ENCODE data around the gene CFAP54.
"Not testable (repeated sequence)": the region's sequence is repeated elsewhere in the genome, so short reads cannot be mapped to it uniquely, and the experiment has no call there.

CFAP54 gene, protein sequence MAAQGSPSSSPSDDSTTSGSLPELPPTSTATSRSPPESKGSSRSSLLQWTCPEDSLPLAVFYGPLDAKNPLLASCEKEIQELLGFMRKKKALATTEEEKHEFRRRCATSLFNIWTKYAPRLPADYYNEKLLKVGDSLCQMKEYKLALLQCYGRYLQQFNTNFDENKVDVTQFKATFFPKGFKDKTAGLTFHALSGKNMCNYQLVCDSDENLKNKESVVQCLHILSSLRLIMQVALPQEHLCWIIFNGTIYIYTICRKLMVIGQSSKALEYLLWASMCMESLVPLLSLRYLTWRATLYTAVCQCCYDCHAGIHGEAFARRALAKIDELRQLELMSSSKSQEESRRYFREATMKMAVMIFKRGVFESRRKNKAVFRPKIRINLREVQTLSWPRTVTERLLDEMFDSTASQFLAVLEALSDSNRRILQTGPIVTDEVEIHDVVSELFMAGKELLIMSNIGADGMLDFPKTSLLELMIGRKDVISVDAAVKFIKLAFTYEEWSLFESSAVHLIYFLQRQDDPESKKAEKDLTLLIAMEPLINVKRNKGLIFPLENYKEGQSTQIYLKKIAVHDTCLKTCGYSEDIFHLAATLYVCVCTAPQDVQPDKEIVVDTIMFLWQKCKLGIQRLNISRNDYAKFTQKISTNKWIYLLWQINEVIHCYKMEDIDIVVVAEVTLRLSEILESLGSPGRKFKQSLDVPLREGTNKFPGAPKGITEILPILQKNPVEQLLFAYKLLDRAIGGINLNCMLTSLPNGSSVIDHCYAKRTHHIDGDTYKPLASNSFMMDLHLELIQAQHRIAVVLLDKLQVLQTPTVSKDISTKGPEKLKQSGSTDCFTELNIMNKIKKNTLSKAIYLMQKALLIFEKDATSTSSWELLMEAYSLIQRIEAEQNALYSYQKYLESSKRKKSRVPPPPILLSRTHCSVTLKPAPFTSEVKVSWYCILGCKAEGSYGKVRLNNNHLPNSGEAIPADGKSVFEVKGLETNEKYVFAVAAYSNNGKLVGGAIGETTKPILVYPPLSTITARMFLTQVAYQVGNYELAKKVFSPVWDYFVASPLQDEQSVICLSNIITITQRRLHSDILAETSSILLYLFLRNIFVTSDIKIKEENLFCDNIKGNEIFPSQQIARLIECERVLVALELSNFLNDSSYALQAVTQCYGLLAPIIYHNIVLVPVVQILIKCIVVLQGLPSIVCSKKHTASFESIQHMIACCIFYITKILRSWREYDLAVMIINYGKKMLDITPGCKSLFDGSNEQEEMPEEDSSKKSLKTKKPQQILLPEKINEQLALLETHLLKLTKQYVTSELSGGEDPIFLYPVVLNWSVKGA (N-terminal part only)

DNA sequence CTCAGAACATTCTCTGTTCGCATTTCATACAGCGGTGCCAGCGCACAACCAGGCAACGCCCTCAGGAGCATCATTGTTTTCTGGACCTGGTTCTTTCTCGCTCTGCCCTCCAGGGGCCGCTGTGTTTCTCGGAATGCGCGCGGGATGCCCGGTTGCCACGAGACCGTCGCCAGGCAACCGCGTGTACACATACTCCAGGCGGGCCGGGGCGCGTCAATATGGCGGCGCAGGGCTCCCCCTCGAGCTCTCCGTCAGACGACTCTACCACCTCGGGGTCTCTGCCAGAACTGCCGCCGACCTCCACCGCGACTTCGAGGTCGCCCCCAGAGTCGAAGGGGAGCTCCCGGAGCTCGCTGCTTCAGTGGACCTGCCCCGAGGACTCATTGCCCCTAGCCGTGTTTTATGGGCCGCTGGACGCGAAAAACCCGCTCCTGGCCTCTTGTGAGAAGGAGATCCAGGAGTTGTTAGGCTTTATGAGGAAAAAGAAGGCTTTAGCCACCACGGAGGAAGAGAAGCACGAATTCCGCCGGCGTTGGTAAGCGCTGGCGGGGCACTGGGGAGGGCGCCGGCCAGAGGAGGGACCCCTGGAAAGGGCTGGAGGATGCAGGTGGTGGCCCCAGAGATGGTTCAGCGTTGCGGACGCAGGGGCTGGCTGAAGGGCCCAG lies at the start of gene CFAP54:
CFAP54 (plus strand) TSS at position 186 of the 665 bp plus-strand sequence; CDS start at position 219, 33 bp downstream.
- DNase-seq = peak; percentile 91

DNA sequence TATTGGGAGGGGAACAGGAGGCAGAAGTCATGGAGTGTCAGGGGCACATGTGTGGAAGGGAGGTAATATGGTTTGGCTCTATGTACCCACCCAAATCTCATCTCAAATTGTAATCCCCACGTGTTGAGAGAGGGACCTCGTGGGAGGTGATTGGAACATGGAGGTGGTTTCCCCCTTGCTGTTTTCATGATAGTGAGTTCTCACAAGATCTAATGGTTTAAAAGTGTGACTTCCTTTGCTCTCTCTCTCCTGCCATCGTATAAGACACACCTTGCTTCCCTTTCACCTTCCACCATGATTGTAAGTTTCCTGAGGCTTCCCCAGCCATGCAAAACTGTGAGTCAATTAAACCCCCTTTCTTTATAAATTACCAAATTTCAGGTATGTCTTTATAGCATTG lies 47.6 kb upstream of the CFAP54 start:
- no peak for DNase-seq

DNA sequence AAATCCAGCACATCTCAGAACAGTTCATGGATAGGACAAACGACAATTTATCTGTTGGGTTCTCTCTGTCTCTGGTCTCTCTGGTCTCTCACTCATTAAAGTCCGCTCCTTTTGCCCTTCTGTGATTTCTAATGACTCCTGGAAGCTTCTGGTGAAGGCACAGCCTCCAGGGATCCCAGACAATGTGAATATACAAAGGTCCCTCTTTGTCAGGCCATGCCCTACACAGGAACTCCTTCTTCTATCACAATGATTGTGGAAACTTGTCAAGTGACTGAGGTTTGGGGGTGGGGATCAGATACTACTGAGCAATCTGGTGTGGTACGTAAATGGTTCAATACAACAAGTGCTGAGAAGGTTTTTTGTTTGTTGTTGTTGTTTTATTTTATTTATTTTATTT lies 46.5 kb upstream of the CFAP54 start:
- DNase-seq = no peak

DNA sequence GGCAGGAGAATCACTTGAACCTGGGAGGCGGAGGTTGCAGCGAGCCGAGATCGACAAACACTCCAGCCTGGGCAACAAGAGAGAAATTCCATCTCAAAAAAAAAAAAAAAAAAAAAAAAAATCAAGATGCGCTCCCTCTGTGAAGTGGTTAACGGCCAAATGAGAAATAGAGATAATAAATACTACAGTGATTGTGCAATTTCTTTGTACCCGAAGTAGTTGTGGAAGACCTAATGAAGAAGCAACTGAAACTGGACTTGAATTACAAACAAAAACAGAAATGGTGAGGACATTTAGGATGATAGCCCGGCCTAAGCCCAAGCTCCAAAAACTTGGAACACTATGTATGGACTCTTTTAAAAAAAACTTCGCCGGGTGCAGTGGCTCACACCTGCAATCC lies 45.0 kb upstream of the CFAP54 start:
- no peak for DNase-seq

DNA sequence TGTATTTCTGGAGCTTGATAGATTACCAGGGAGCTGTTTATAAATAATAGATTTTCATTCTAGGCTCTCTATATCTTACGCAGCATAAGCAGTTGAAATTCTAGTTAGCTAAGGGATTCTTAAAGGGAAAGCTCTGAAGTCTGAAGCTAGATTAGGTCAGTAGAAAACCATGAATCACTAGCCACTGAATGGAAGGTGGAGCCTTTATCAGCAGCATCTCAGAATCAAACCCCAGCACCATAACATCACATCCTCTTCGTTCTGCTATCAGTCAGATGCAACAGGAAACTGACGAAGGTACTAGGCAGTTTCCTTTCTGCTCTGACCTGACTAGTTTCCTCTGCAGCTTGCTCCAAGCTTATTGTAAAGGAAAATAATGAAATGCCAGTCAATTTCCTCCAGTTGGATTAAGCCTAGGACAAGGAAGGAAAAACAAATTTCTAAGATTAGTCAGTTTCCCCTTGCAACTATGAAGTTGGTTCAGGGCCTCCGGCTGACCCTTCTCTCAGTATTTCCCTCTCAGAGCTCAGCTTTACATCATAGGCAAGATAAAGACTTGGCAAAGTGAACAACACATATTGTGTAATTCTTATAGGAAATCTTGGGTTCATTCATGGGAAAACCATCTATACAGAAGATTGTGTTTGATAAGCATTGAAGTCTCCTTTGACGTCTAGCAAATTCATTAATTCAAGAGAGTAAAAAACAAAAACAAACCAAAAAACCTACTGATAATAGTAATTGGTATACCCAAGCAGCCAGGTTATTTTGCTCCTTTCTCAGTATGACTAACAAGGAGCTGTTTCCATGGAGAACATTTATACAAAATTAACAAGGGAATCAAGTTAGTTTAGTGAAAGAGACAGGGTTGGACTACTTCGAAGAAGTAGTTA lies 43.4 kb upstream of the CFAP54 start:
- peak; percentile 87 for DNase-seq

DNA sequence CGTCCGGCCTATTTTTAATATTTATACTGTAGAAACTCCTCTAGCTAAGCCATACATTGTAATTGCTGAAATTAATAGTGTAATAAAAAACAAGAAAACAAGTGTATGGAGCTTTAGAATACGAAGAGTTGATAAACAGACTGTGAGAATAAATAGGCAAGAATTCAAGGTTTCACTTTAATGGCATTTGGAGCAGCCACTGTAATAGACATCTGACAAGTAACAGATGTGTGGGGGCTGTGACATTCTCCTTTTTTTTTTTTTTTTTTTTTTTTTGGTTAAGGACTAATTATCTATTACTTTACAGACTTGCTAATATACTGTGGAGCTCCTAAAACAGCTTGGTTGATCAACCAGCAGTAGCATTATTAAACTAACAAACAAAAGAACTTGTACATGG lies 42.1 kb upstream of the CFAP54 start:
- no peak for DNase-seq

DNA sequence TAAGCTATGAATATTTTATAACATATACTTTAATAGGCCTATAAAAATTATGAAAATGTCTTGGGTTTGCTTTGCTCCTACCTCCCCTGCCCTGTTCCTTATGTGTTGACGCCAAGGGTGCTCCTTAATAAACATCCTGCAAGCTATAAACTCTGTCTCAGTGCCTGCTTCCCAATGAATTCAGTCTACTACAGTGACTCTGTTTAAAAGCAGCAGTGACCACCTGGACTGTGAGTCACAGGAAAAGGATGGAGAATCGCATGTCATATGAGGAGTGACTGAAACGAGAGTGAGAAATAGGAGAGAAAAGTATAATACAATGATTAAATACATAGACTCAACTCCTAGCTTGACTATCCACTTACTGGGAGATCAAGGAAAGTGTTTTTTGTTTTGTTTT lies 41.1 kb upstream of the CFAP54 start:
- peak; percentile 55 for DNase-seq

DNA sequence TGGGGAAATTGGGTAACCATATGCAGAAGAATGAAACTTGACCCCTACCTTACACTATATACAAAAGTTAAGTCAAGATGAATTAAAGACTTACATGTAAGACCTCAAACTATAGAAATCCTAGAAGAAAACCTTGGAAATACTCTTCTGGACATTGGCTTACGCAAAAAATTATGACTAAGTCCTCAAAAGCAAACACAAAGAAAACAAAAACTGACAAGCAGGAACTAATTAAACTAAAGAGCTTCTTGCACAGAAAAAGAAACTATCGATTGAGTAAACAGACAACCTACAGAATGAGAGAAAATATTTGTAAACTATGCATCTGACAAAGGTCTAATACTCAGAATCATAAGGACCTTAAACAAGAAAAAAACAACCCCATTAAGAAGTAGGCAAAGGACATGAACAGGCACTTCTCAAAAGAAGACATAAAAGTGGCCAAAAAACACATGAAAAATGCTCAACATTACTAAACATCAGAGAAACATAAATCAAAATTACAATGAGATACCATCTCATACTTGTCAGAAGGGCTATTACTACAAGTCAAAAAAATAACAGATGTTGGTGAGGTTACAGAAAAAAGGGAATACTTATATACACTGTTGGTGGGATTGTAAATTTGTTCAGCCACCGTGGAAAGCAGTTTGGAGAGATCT lies 37.0 kb upstream of the CFAP54 start:
- no peak for DNase-seq

DNA sequence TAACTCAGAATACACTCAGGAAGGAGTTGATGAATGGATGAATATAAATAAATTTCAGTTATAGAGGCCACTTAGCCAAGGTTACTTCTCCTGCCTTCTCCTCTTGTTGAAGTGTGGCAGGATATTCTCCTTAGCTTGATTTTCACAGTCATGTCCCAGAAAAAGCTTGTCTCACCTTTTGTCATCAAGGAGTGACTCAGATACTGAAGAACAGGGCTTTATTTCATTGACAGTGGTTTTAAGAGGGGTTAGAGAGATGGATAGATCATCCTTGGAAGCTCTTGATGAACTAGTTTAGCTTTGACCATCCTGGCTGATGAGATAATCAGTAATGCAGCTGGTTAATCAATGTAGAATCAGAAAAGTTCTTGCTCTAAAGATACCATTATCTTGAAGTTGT lies 35.0 kb upstream of the CFAP54 start:
- no peak for DNase-seq

DNA sequence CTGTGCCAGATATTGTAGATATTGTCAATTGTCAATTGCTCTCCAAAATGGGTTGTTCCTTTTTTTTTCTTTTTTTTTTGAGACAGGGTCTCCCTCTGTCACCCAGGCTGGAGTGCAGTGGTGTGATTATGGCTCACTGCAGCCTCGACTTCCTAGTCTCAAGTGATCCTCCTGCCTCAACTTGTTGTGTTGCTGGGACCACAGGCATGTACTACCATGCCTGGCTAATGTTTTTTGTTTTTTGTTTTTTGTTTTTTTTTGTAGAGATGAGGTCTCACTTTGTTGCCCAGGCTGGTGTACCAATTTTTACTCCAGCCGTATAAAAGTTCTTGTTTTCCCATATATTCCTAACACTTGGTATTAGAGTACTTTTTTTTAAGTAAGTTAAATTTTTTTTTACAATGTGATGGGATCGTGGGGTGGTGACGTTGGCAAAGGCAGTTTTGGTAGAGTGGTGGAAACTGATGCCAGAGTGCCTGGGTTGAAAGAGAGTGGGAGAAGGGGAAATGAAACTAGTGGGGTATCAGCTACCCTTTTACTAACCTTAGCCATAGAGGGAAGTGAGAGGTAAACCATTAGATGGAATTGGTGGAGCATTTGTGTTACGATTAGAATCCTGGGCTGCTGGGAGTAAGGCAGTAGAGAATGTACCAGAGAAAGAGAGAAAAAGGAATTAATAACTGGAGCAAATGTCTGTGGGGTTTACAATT lies 33.0 kb upstream of the CFAP54 start:
- no peak for DNase-seq

DNA sequence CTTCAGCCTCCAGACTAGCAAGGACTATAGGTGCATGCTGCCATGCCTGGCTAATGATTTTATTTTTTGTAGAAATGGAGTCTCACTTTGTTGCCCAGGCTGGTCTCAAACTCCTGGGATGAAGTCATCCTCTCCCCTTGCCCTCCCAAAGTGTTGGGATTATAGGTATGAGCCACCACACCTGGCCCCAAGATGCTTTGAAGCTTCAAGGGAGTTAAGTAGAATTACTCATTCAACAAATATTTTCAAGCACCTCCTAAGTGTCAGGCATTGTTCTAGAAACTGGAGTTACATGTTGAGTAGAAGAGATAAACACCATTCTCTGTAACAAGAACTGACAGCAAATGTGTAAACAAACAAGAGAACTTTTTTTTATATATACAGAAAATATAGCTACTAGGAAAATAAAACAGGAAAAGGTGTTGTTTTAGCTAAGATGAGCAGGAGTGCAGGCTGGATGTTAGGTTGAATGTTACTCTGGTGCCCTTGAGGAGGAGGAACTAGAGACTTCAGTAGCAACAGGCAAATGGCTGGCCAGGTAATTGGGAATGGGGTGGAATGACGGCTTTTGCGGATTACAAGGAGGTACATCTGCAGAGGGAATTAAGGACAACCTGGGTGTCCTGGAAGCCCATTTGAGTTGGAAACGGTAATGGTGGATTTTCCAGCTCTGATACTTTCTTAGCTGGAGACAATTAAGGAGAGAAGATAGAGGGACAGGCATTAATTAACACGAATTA lies 32.0 kb upstream of the CFAP54 start:
- DNase-seq = no peak

DNA sequence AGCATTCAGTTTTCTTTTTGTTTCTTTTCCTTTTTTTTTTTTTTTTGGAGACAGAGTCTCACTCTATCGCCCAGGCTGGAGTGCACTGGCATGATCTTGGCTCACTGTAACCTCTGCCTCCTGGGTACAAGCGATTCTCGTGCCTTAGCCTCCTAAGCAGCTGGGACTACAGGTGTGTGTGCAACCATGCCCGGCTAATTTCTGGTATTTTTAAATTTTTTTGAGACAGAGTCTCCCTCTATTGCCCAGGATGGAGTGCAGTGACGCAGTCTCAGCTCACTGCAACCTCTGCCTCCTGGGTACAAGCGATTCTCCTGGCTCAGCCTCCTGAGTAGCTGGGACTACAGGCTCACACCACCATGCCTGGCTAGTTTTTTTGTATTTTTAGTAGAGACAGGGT lies 30.1 kb upstream of the CFAP54 start:
- DNase-seq = not testable (repeated sequence)

DNA sequence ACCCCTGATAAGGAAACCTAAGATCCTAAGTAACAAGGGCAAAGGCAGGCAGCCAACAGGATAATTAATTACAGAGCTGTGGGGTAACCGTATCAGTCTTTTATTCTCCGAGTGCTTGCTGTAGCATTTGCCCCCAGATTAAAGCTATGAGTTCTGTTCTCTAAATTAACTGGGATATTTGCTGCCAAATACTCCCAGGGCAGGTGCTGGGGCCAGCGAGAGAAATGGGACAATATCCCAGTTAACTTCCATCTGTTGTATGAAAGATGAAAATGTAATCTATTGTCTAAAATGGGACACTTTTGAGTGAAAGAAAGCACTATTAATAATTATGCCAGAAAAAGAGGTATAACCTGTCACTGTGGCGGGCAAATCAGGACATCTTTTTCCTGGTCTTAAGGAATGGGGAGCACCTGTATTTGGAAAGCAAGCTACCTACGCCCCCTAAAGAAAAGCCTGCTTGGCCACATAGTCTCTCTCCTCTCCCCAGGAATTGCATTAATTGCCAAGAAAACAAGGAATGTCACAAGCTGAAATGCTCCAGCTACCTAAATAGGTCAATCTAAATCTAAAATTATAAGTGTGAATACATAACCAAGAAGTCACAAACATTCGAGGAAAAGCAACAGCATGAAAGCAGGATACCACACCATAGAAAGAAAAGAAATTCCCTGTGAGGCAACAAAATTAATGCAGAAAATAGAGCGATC lies 26.7 kb upstream of the CFAP54 start:
- DNase-seq = no peak

DNA sequence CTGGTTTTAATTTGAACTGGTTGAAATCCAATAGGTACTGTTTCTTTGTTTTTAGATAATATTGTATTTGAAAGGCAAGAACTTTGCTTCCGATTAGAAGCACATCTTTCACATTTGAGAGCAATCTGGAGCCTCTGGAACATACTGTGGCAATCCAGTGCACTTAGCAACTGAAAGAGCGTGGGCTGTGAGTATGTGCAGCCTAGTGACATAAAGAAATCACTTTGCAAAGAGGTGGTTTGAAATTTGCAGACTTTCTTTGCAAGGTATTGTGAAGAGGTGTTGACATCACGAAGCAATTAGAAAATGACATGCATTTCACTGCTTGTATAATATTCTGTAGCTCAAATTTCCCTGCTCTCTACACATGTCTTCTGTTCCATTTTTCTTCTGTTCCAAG lies 23.5 kb upstream of the CFAP54 start:
- no peak for DNase-seq

DNA sequence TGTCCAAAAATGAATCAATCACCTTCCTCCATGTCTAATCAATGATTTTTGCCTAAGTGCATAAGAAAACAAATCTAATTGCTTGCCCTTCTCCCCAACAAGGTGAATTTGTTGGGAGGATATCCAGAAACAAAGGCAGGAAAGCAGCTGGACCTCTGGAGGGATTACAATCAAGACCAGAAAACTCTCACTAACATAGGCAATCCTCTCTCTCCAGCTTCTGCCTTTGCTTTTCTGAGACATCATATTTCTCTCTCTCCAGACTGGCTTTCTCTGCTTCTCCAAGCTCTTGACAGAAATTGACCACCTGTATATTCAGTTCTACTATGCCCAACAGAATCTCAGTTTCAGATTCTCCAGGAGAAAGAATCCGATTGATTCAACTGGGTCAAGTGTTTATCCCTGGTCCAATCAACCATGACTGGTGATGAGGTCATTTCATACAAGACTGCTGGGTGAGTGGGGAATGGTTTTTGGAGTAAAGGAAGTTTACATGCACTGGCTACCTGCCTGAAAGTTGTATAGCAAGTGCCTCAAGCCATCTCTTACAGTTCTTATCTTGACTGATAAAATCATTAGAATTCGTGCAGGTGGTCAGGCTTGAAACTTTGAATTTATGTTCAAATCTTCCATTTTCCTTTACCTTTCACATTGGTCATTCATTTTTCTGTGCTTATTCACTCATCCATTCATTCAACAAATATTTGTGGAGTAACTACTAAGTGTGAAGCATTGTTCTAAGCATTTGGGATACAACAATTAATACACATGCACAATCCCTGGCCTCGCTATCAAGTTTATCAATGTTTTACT lies 22.2 kb upstream of the CFAP54 start:
- DNase-seq = no peak

DNA sequence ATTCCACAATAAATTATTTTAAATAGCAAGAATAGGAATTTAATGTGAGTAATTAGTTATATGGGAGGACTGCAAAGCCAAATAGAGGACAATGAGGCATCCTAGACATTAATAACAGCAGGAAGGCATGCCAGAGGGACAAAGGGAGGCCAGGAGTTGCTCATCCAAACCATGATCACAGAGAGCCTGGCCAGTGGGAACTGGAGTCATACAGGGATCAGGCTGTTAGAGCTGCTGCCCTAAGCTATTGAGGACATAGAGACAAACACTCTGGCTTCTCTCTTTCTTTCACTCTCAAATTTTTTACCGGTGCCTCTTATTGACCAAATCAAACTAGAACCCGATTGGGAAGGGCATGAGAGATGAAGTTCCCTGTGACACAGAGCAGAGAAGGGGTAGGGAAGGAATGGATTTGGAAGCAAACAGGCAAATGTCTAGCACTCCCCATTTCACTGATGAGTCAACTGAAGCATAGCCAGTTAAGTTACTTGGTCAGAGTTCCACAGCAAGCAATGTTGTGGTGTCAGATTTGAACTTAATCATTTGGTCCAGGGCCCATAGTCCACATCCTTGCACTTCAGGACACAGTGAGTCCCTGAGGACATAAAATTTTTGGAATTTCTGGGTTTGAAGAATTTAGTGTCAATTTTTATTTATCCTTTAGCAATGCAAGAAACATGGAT lies 17.9 kb upstream of the CFAP54 start:
- DNase-seq = peak; percentile 77

DNA sequence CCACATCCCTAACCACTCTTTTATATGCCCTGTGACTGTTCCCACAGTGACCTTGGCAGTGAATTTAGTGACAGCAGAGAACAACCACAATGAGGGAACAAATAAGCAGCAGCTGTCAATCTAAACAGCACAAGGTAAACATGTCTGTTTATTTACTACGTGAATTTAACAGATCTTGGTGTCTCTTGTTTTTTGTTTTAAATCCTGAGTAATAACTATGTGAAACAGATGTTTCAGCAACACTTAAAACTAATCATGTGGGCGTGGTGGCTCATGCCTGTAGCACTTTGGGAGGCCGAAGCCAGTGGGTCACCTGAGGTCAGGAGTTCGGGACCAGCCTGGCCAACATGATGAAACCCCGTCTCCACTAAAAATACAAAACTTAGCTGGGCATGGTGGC lies 17.0 kb upstream of the CFAP54 start:
- no peak for DNase-seq
